NCI-H1694 (cell line): ENCODE data around the gene VAV1.
"Not testable (repeated sequence)": the region's sequence is repeated elsewhere in the genome, so short reads cannot be mapped to it uniquely, and the experiment has no call there.

Source experiments
- DNase-seq: peaks from one replicate; lab custom pipeline; 2025; lab: John Stamatoyannopoulos, UW

The VAV1 gene

GRCh38 chr19:6737284-6737872 is 35.1 kb upstream of the VAV1 start, which contains the start of gene GPR108:
Gene GPR108, minus strand, starts transcription at chr19:6737580. Its CDS starts 4 bp downstream, at chr19:6737576.
- peak; percentile 37 for DNase-seq

GRCh38 chr19:6737873-6738786 is 34.4 kb upstream of the VAV1 start:
- no peak for DNase-seq

DNA sequence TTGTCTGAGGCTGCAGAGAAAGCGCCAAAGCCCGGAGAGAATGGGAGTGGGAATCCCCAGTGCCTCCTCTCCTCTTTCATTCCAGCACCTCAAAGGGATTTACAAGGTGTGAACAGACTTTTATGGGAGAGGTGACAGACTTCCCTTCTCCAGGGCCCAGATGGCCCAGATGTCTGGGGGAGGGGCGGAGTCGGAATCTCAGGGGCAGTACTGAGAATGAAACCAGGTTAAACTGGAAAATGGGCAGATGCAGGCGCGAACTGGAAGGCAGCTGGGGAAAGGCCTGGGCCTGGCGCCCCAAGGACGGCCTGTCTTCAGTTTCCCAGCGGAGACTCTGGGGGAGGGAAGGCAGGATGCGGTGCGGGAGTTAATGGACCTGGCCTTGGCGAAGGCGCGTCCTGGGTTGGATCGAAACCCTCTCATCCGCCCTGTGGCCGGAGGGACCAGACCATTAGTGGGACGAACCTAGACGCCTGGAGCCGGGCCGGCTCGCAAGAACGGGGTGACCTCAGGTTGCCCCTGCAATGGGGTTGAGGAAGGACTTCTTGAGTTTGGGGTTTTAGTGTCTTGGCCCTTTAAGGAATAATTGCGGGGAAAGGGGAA is 33.6 kb upstream of the VAV1 start:
- DNase-seq, result no peak

GRCh38 chr19:6739390-6739882 is 33.1 kb upstream of the VAV1 start, which contains the start of gene TRIP10:
Gene TRIP10, plus strand, starts transcription at chr19:6739680. Its CDS starts 82 bp downstream, at chr19:6739762.
- DNase-seq, result no peak

GRCh38 chr19:6739883-6740588 is 32.5 kb upstream of the VAV1 start:
- DNase-seq, result no peak

- no peak for DNase-seq
These were observed 31.7 kb upstream of the VAV1 start for GRCh38 chr19:6740589-6741343.

- no peak for DNase-seq
These were observed 29.4 kb upstream of the VAV1 start for GRCh38 chr19:6743066-6743465.

GRCh38 chr19:6743714-6744380 is 28.7 kb upstream of the VAV1 start:
- DNase-seq, result no peak

- no peak for DNase-seq
These were observed 27.9 kb upstream of the VAV1 start for GRCh38 chr19:6744381-6745301.

GRCh38 chr19:6745965-6746364 is 26.5 kb upstream of the VAV1 start:
- no peak for DNase-seq

GRCh38 chr19:6748543-6748942 is 24.0 kb upstream of the VAV1 start:
- DNase-seq, result not testable (repeated sequence)

DNA sequence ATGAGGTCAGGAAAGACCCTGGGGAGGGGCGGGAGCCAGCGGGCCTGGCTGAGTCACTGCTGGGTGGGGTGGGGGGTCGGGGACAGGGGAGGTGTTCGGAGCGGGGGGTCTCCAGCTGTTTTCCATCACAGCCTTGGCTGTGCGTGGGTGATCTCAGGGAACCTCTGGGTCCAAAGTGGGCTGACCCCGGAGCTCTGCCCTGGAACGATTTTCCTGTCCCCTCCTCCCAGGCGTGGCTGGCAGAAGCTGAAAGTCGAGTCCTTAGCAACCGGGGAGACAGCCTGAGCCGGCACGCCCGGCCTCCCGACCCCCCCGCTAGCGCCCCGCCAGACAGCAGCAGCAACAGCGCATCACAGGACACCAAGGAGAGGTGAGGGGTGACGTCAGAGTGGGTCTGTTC is 22.4 kb upstream of the VAV1 start:
- DNase-seq, result no peak

GRCh38 chr19:6751189-6751588 is 21.3 kb upstream of the VAV1 start:
- DNase-seq, result no peak

DNA sequence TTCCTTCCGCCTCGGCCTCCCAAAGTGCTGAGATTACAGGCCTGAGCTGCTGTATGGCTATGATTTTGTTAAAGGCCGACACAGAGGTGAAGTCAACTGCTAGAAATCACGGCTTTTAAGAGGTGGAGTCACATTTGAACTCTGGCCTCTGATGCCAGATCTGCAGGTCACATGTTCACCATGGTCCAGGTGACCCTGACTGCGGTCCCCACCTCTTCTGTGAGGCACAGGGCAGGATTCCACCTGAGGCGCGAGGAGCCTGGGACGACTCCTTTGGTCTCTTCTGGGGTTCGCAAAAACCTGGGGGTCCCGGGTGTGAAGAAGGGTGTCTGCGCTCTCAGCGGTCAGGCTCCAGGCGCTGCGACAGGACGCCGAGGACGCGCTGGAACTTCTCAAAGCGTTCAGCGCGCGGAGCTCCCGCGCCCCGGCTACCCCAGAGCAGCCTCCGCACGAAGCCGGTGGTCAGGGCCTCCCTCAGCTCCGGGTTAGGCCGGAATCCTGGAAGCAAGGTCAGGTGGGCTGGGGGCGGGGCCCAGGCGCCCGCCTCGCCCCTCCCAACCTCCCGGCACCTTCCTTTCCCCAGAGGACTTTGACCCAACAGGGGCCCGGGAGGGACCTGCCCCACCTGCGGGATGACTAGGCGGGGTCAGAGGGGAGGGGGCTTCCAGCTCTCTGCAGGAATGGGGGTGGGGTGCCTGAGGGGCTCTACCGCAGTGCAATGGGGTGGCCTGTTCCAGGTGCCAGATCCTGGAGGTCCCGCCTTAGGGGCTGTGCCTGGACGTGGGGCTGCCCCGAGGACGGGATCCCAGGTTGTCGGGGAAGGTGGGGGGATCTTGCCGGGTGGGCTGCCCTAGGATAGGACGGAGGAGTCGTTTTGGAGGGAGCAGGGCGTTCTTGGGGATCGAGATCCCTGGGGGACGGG is 20.0 kb upstream of the VAV1 start:
- no peak for DNase-seq

DNA sequence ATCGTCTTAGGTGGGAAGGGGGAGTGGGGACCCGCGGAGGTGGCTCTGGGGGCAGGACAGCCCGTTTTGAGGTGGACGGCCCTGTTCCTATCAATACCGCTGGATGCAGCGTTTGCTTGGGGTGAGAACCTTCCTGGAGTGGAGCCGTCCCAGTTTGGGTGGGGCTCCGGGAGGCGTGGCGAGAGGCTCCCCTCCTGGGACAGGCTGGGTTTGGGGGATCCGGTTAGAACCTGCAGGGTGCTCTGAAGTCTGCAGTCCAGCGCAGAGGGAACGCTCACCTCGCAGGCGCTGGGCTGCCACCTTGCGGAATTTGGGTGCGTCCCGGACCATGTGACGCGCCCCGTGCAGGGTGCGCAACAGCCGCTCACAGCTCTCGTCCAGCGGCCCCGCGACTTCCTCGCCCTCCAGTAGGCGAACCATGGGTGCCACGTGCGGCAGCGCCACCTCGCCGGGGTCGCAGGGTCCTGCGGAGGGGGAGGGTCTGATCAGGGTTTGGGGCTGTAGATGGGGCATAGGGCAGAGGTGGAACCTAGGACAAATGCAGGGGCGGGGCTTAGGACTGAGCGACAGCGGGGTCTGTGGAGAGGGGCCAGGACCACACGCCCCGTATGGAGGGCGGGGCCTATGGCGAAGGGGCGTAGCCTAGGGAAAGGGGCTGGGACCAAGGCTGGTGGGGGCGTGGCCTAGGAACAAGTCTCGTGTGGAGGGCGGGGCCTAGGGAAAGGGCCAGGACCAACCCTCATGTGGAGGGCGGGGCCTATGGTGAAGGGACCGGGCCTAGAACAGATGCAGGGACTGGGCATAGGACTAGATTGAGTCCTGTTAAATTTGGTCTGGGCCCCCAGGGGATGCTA is 19.1 kb upstream of the VAV1 start:
- no peak for DNase-seq

DNA sequence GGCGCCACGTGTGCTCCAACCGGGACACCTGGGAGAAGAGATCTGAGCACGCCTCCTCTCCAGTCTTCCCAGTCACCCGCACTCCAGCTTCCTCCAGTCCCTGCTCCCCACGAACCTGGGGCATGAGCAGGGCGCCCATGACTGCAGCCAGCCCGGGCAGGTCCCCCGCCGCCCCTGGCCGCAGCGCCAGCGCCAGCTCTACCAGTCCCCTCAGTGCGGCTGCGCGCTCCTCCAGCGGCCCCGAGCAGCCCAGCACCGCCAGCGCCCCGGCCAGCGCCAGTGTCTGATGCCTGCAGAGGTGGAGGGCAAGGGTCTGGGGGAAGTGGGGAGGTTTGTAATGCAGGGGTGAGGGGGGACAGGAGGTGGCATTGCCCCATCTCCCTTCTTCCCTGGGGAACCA is 18.4 kb upstream of the VAV1 start:
- DNase-seq, result no peak

- no peak for DNase-seq
These were observed 17.6 kb upstream of the VAV1 start for GRCh38 chr19:6754653-6755463.
